ENCODE measurements around the gene ZXDB.
"Not testable (repeated sequence)": the region's sequence is repeated elsewhere in the genome, so short reads cannot be mapped to it uniquely, and the experiment has no call there.

The ZXDB gene

GRCh38 chrX:57591284-57592159 lies at the start of gene ZXDB:
Gene ZXDB, plus strand, starts transcription at chrX:57592011. Its CDS starts 38 bp downstream, at chrX:57592049.
- DNase-seq, result peak; percentile 19

GRCh38 chrX:57565198-57565597 lies 26.6 kb upstream of the ZXDB start:
- DNase-seq, result no peak

- DNase-seq, result no peak
Observed at GRCh38 chrX:57573754-57574153, 18.1 kb upstream of the ZXDB start.

GRCh38 chrX:57582948-57583347 lies 8.9 kb upstream of the ZXDB start:
- DNase-seq, result not testable (repeated sequence)

GRCh38 chrX:57583477-57583876 lies 8.3 kb upstream of the ZXDB start:
- no peak for DNase-seq

- no peak for DNase-seq
Observed at GRCh38 chrX:57586360-57586759, 5.5 kb upstream of the ZXDB start.

GRCh38 chrX:57587062-57587461 lies 4.7 kb upstream of the ZXDB start:
- DNase-seq, result no peak

- no peak for DNase-seq
Observed at GRCh38 chrX:57587607-57588006, 4.2 kb upstream of the ZXDB start.

GRCh38 chrX:57592160-57592893 lies 516 bp downstream of the ZXDB start:
- not testable (repeated sequence) for DNase-seq

GRCh38 chrX:57592894-57593215 lies 1.0 kb downstream of the ZXDB start:
- peak; percentile 26 for DNase-seq

GRCh38 chrX:57595381-57595811 lies 3.6 kb downstream of the ZXDB start:
- DNase-seq, result no peak

GRCh38 chrX:57596109-57596508 lies 4.3 kb downstream of the ZXDB start:
- no peak for DNase-seq

GRCh38 chrX:57596516-57596915 lies 4.7 kb downstream of the ZXDB start:
- DNase-seq, result no peak

- DNase-seq, result no peak
Observed at GRCh38 chrX:57607295-57608187, 15.7 kb downstream of the ZXDB start.

GRCh38 chrX:57613351-57613750 lies 21.5 kb downstream of the ZXDB start:
- not testable (repeated sequence) for DNase-seq

- not testable (repeated sequence) for DNase-seq
Observed at GRCh38 chrX:57629438-57629837, 37.6 kb downstream of the ZXDB start.

- DNase-seq, result no peak
Observed at GRCh38 chrX:57640674-57641016, 48.8 kb downstream of the ZXDB start.

GRCh38 chrX:57641338-57641737 lies 49.5 kb downstream of the ZXDB start:
- no peak for DNase-seq

- DNase-seq, result no peak
Observed at GRCh38 chrX:57643698-57644097, 51.9 kb downstream of the ZXDB start.

GRCh38 chrX:57647020-57647419 lies 55.2 kb downstream of the ZXDB start:
- DNase-seq, result no peak

Measured in NCI-H1105 treated with DMSO at 0.1 percent for 48 hours (cell line).